ENCODE results near the gene CRY2.
"Not testable (repeated sequence)": the region's sequence is repeated elsewhere in the genome, so short reads cannot be mapped to it uniquely, and the experiment has no call there.

CRY2 gene

DNA sequence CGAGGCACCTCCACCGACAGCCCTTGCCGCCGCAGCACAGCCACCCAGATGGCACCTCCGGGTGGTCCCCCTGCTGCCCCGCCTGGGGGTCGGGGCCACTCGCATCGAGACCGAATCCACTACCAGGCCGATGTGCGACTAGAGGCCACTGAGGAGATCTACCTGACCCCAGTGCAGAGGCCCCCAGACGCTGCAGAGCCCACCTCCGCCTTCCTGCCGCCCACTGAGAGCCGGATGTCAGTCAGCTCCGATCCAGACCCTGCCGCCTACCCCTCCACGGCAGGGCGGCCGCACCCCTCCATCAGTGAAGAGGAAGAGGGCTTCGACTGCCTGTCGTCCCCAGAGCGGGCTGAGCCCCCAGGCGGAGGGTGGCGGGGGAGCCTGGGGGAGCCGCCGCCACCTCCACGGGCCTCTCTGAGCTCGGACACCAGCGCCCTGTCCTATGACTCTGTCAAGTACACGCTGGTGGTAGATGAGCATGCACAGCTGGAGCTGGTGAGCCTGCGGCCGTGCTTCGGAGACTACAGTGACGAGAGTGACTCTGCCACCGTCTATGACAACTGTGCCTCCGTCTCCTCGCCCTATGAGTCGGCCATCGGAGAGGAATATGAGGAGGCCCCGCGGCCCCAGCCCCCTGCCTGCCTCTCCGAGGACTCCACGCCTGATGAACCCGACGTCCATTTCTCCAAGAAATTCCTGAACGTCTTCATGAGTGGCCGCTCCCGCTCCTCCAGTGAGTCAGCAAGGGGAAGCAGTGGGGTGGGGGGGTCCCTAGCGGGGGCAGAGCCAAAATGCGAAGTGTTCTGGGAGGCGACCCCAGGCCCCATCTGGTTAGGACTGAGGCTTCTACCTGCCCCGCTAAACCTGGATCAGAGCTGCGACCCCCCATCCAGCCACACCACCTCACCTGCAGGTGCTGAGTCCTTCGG is 55.4 kb downstream of the CRY2 start:
- Histone ChIP-seq H3K27me3 (ENCODE audit: low read depth, low read length) (no peaks in the 10 kb centered on the region), H3K4me3 (ENCODE audit: low read length) (no peak overlapping the region), H2AFZ (ENCODE audit: low read depth, low read length) (no peak overlapping the region), H3K79me2 (ENCODE audit: low read length) (no peaks in the 10 kb centered on the region), H3K27ac (ENCODE audit: low read length) (no peak overlapping the region), H4K20me1 (ENCODE audit: insufficient read depth, low read length) (no peaks in the 10 kb centered on the region), H3K4me1 (ENCODE audit: low read length) (no peaks in the 10 kb centered on the region; the same call in 1 of the 2 replicates), H3K36me3 (replicated peaks; ENCODE audit: low read depth, low read length) (no peaks in the 10 kb centered on the region), H3K9me3 (ENCODE audit: insufficient read depth, low read length) (no peaks in the 10 kb centered on the region), H3K4me2 (ENCODE audit: low read length) (no peak overlapping the region), H3K9ac (ENCODE audit: low read length) (no peak overlapping the region)
- TF ChIP-seq EZH2phosphoT487 (IDR thresholded peaks at IDR 0.05; ENCODE audit: low read depth): no peak
- TF ChIP-seq, protein P1, sequence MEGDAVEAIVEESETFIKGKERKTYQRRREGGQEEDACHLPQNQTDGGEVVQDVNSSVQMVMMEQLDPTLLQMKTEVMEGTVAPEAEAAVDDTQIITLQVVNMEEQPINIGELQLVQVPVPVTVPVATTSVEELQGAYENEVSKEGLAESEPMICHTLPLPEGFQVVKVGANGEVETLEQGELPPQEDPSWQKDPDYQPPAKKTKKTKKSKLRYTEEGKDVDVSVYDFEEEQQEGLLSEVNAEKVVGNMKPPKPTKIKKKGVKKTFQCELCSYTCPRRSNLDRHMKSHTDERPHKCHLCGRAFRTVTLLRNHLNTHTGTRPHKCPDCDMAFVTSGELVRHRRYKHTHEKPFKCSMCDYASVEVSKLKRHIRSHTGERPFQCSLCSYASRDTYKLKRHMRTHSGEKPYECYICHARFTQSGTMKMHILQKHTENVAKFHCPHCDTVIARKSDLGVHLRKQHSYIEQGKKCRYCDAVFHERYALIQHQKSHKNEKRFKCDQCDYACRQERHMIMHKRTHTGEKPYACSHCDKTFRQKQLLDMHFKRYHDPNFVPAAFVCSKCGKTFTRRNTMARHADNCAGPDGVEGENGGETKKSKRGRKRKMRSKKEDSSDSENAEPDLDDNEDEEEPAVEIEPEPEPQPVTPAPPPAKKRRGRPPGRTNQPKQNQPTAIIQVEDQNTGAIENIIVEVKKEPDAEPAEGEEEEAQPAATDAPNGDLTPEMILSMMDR (IDR thresholded peaks at IDR 0.05; ENCODE audit: low read depth, low read length): no peak

DNA sequence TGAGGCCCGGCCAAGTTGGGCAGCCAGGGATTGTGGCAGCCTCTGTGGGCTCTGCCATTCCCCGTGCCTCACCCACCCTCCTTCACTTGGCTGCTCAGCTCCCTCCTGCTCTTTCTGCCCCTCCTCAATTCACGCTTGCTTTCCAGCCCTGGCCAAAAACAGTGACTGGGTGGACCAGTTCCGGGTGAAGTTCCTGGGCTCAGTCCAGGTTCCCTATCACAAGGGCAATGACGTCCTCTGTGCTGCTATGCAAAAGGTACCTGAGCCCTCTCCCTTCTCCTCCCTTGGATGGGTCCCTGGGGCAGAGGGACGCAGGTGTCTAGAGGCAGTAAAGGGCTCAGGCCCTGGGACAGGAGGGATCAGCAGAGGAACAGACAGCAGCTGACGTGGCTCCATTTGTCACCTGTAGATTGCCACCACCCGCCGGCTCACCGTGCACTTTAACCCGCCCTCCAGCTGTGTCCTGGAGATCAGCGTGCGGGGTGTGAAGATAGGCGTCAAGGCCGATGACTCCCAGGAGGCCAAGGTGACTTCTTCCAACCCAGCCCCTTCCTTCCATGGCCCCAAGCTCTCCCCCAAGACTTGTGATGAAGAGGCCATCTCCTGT is 57.1 kb downstream of the CRY2 start:
- no peak overlapping the region for H3K4me2 ChIP-seq (ENCODE audit: low read length)
- no peak overlapping the region for H3K4me3 ChIP-seq (ENCODE audit: low read length)
- no peak overlapping the region for H3K9ac ChIP-seq (ENCODE audit: low read length)
- H3K27ac ChIP-seq (ENCODE audit: low read length): no peak overlapping the region
- TF ChIP-seq, protein P1 (IDR thresholded peaks at IDR 0.05; ENCODE audit: low read depth, low read length): no peak
- TF ChIP-seq EZH2phosphoT487 (IDR thresholded peaks at IDR 0.05; ENCODE audit: low read depth): no peak
- H3K9me3 ChIP-seq (ENCODE audit: insufficient read depth, low read length): no peaks in the 10 kb centered on the region
- H4K20me1 ChIP-seq (ENCODE audit: insufficient read depth, low read length): no peaks in the 10 kb centered on the region
- no peaks in the 10 kb centered on the region; the same call in 1 of the 2 replicates for H3K4me1 ChIP-seq (ENCODE audit: low read length)
- no peaks in the 10 kb centered on the region for H3K36me3 ChIP-seq (replicated peaks; ENCODE audit: low read depth, low read length)
- H3K79me2 ChIP-seq (ENCODE audit: low read length): no peaks in the 10 kb centered on the region
- H2AFZ ChIP-seq (ENCODE audit: low read depth, low read length): no peak overlapping the region
- no peaks in the 10 kb centered on the region for H3K27me3 ChIP-seq (ENCODE audit: low read depth, low read length)

DNA sequence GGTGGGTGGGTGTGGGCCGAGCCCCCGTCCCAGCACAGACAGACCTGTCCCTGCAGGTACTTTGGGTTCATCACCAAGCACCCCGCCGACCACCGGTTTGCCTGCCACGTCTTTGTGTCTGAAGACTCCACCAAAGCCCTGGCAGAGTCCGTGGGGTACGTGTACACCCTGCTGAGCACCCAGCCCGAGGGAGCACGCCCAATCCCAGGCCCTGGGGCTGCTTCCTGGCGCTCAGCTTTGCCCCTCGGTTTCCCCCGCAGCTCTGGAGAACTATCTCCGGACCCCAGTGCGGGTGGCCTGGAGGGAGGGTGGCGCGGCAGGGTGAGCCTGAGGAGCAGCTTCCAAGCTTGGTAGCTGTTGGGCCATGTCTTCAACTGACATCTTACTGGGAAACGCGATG is 57.8 kb downstream of the CRY2 start:
- Histone ChIP-seq H3K4me1 (ENCODE audit: low read length) (no peaks in the 10 kb centered on the region; the same call in 1 of the 2 replicates), H3K36me3 (replicated peaks; ENCODE audit: low read depth, low read length) (no peaks in the 10 kb centered on the region), H3K27me3 (ENCODE audit: low read depth, low read length) (no peaks in the 10 kb centered on the region), H3K79me2 (ENCODE audit: low read length) (no peaks in the 10 kb centered on the region), H3K9ac (ENCODE audit: low read length) (no peak overlapping the region), H3K4me2 (ENCODE audit: low read length) (no peak overlapping the region), H3K9me3 (ENCODE audit: insufficient read depth, low read length) (no peaks in the 10 kb centered on the region), H3K4me3 (ENCODE audit: low read length) (no peak overlapping the region), H4K20me1 (ENCODE audit: insufficient read depth, low read length) (no peaks in the 10 kb centered on the region), H3K27ac (ENCODE audit: low read length) (no peak overlapping the region), H2AFZ (ENCODE audit: low read depth, low read length) (no peak overlapping the region)
- TF ChIP-seq, protein P1 (IDR thresholded peaks at IDR 0.05; ENCODE audit: low read depth, low read length): no peak
- TF ChIP-seq EZH2phosphoT487 (IDR thresholded peaks at IDR 0.05; ENCODE audit: low read depth): no peak

DNA sequence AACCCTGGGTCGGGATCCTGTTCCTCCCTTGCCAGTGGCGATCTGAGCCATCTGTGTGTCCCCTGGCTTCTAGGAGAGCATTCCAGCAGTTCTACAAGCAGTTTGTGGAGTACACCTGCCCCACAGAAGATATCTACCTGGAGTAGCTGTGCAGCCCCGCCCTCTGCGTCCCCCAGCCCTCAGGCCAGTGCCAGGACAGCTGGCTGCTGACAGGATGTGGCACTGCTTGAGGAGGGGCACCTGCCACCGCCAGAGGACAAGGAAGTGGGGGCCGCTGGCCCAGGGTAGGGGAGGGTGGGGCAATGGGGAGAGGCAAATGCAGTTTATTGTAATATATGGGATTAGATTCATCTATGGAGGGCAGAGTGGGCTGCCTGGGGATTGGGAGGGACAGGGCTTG is 58.3 kb downstream of the CRY2 start:
- H2AFZ ChIP-seq (ENCODE audit: low read depth, low read length); H3K36me3 ChIP-seq (replicated peaks; ENCODE audit: low read depth, low read length); H4K20me1 ChIP-seq (ENCODE audit: insufficient read depth, low read length); H3K4me1 ChIP-seq (ENCODE audit: low read length); H3K9ac ChIP-seq (ENCODE audit: low read length); H3K27me3 ChIP-seq (ENCODE audit: low read depth, low read length); H3K79me2 ChIP-seq (ENCODE audit: low read length); H3K9me3 ChIP-seq (ENCODE audit: insufficient read depth, low read length); H3K27ac ChIP-seq (ENCODE audit: low read length); H3K4me2 ChIP-seq (ENCODE audit: low read length); H3K4me3 ChIP-seq (ENCODE audit: low read length): not testable (repeated sequence)
